ENCODE results near the gene DMD.
"Not testable (repeated sequence)": the region's sequence is repeated elsewhere in the genome, so short reads cannot be mapped to it uniquely, and the experiment has no call there.

DMD gene

DNA sequence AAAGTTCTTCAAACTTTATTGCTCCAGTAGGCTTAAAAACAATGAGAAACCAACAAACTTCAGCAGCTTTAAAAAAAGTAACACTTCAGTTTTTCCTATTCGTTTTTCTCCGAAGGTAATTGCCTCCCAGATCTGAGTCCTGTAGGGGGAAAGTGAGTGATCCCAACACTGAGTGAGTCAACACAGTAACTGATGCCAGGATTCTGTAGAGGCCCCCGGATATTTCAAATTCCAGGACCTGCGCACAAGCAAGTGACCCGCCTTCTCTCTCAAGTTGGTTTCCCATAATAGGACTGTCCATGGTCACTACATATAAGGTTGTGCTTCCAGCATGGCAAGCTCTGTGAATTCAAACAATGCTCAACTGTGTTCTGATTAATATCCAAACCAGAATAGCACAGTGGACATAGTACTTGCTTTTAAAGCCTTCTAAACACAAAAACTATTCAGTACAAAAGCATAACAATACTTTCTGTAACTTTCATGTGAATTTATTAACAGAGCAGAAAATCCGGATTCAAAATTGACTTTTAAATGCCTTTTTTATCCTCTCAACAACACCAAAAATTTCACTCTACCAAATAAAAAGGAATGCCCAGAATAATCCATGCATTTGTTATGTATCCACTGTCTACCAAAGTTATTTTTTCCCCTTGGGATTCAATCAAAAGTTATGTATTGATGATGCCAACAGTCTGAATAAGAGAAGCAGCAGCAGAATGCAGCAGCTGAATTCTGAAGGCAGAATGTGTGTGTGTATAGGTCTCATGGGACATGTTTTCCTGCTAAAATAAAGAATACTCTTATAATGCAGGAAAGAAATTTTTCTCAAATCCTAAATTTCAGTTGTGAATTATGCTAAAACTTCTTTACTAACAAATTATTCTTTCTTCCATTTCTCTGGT, at the start of gene DMD:
Gene DMD (minus strand): TSS at position 194 of the 905 bp plus-strand sequence. CDS start 237 bp downstream, outside the sequence.
- no peak for DNase-seq (ENCODE audit: low spot score)

DNA sequence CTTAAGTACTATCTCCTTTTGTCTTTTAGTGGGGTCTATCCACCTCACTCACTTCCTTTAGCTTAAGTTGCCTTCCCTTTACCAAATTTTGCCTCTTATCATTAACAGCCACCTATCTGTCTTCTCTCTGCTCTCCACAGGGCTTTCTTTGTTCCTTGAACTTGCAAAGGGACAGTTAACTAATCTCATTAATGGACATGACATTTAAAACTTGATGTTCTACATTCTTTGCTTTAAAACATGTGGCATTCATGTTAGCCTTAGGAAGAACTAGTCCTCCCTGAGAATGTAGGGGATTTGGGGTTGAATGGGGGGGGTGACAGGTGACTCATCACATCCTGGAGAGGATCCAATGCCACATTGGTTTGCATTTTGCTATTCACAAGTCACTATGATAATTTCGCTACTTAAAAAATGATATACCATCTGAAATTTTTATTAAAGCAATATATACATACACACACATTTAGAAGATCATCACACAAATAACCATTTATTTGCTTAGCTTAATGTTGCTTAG, 41.0 kb upstream of the DMD start:
- DNase-seq (ENCODE audit: low spot score): no peak

DNA sequence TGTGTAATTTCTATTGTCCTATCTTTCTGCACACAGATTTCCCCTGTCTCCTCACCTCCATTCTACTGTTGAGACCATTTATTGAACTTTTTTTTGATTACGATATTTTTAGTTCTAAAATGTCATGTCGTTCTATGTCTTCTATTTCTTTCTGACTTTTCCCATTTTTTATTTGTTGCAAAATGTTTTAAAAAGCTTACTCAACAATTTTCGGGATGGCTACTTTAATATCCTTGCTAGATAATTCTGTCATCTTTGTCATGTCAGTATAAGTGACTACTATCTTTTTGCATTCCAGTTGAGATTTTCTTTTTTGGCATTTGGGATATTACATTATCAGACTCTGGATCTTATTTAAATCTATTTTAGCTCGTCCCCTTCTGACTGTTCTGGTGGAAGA, 7.5 kb upstream of the DMD start:
- no peak for DNase-seq (ENCODE audit: low spot score)

DNA sequence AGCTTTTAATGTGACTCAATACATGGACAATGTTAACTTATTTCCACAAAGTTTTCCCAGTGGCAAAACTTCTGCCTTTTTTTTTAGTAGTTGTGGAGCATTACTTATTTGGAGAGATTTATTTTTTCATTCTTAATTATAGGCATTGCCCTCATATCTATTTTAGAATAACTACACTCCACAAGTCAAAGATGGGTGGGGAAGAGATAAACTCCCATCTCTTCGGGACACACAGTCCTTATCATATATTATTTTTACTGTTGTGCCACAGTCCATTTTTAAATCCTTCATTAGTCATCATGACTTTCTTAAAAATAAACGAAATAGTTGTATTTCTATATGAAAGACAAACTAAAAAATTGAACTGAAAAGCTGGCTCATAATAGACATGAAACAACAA, 1.2 kb downstream of the DMD start:
- DNase-seq (ENCODE audit: low spot score): no peak

DNA sequence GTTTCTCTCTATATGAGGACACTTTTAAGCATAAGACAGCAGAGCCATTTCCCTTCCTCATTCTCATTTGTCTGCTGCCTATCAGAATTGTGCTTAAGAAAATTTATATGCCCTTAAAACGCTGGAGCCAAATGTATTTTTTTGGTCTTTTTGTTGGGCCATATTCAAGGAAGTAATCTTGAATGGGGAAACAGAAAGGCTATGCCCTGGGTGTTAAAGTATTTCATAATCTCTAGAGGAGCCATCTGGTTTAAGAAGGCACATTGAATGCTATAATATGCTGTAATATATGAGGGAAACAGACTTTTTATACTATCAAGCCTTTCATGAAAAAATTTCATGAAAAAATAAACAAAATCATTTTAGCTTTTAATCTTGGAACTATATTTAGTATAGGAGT, 4.3 kb downstream of the DMD start:
- DNase-seq (ENCODE audit: low spot score): no peak

DNA sequence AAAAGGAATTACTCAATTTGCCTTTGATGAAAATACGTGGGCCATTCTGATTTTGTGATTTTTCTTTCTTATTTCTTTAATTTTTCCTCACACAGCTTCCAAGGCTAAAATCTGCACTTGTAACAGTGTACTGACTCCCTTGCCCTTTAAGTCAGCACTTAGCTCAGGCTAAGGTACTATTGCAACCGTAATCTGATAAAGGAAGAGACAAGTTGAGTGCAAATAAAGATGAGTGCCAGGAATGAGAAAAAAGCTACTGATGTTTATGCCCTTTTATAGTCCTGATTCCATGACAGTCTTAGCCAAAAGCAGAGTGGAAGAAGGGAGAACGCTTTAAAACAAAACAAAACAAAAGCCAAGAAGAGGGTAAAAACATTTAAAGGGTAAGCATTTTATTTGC, 6.0 kb downstream of the DMD start:
- no peak for DNase-seq (ENCODE audit: low spot score)

DNA sequence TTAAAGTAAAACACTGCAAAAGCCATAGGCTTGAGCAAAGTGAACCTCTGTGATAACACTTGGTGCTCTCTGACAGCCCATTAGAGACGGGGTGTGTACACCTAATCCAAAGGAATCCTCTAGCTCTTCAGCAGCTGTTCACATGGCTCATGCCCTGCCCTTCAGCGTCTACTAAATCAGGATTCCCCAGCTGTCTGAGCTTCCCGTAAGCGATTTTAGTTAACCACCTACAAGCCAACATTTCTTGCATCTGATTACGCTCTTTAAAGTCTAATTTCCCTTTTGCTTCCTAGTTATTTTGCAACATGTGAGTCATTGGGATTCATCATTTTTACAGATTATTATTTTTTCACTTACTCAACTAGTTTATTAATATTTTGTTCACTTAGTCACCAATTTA, 6.5 kb downstream of the DMD start:
- DNase-seq (ENCODE audit: low spot score): no peak

DNA sequence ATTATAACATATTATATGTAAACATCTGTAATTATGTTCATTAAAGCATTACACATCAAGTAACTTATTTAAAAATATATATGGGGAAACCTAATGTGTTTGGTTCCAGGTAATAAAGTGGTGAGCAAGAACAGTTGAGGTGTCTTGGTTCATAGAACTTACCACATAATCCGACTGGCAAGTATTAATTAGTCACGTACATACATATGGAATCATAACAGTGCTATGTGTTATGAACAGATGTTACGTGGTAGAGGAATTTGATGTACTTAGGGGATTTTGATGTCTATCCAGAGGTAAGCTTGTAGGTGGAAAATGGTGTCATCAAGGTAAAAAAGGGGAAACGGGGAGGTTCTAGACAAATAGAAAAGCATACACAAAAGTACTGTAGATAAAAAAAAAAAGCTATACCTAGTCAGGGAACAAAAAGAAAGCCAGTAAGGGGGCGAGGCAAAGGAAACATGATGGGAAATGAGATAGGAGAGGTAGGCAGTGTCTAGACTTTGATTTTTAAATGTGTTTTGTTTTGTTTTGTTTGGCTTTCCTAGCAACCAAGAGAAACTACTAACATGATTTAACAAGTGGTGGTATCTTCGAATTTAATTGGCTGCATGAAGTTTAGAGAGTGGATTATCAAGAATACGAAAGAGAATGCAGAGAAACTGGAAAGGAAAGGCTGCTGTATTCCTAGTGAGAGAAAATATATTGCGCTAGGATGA, 12.6 kb downstream of the DMD start:
- DNase-seq (ENCODE audit: low spot score): no peak

DNA sequence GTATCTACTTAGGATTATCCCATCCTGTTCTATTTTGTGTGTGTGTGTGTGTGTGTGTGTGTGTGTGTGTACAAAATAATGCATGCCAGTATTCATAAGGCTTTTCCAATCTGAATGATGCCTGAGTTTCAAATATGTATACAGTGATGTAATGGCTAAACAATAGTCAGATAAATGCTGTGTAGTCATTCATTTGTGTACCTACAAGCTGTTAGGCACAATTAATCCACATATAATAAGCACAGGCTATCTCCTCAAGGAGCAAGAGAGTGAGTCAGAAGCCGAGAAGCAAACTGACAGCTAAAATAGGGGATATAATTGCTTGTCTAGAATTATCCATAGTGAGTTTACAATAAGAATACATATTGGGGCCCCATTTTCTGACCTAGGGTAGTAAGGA, 15.7 kb downstream of the DMD start:
- no peak for DNase-seq (ENCODE audit: low spot score)

DNA sequence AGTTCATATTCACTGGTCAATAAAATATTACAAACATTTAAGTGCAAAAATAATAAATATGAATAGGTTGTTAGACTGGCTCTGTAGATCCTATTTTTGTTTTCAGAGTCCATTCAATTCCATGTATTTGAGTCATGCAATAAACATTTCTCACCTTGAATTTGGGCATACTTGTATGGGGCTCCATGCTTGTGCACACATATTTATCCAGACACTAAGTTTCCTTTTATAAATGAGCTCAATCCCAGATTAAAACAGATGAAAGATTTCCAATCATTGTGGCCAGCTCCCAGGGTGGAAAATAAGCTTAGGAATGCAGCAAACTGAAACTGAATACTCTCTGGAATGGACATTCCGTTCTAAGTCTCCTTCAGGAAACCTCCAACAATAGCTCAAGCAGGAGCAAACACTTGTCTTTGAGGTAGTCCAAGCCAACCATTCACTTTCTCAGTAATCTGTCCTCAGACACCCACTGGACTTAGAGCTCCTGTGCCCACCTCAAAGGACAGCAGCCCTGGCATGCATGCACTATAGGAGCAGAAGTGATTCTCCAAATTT, 16.4 kb downstream of the DMD start:
- no peak for DNase-seq (ENCODE audit: low spot score)

DNA sequence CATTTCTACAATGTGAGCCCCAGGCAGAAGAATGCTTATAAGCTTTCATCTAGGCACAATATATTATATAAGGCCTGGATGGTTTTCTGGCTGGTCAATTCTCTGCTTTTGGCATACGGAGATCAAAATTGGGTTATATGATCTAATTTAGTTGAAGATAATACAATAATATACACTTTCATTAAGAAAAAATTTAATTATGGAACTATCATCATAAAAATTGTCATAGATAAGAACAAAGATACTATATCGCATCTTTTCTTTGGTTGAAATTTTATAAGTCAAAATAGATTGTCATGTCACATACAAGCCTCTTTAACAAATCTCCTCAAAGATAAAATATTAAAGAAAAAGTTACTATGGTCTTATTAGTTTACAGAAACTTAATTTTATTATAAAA, 17.1 kb downstream of the DMD start:
- no peak for DNase-seq (ENCODE audit: low spot score)

DNA sequence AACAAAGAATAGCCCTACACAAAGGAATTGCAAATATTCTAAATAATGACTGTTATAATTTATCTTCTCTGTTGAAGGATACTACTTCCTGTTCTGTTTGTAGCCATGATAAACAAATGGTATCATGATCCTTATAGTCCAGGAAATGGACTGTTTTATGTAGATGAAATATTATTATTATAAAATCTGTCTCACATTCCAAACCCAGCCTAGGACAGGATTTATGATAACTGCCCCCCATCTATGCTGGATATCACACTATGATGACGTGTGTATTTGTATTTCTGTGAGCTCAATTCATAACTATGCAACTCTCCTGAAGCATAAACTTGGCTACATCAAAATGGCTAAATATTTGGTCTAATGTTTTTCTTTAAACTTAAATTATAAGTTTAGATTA, 21.3 kb downstream of the DMD start:
- no peak for DNase-seq (ENCODE audit: low spot score)

DNA sequence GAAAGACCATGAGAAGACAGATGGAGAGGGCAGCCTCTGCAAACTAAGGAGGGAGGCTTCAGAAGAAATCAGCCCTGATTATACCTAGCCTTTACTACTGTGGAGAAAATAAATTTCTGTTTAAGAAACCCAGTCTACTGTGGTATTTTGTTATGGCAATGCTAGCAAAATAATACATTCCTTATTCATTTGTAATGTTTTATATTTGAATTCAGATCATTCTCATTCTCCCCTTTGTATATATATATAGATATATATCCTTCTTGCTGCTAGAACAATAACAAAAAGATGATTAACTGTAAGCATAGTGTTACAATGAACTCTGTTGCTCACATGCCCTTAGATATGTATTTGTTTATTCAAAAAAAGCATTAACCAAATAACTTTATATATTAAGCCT, 22.5 kb downstream of the DMD start:
- no peak for DNase-seq (ENCODE audit: low spot score)

DNA sequence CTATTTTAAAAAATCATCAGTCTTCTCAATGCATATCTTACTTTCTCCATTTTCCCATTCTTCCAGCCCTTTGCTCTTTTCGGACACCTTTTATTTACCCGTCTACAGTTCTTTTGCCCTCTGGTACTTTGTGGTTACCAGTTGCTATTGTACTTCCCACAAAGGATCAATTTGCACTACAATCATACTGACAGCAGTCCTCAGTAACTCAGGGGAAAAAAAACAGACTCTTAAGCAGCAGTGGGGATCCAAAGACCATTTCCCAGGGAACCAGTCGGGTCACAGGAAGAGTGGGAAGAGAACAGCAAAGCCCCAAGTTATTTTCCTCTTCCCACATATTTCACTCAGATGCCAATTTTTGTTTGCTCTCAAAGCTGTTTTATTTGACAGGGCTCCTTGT, 23.1 kb downstream of the DMD start:
- DNase-seq (ENCODE audit: low spot score): no peak

DNA sequence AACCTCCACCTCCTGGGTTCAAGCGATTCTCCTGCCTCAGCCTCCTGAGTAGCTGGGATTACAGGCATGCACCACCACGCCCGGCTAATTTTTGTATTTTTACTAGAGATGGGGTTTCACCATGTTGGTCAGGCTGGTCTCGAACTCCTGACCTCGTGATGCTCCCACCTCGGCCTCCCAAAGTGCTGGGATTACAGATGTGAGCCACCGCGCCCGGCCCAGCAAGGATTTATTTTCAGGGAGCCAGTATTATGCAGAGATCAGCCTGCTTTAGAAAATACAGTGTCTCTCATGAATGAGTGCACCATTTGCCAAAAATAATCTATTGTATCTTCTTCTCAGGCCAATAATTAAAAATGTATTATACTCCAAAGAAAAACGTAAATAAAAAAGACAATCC, 26.5 kb downstream of the DMD start:
- not testable (repeated sequence) for DNase-seq (ENCODE audit: low spot score)

DNA sequence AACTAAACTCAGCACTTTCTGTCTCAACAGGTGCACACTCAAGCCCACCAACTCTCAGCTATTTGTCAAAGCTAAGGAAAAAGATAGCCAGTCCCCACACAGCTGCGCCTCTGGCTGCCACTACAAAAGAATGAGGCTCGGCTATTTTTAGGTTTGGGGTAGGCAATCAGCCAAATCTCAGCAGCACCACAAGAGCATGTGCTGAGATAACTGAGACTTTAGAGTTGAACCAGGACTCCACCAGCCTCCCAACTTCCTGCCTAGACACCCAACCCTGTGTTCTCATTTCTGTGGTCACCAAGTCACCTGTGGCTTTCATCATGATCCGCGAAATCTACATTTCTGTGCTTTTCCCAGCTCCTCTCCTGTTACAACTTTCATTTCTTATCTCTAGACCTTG, 28.0 kb downstream of the DMD start:
- DNase-seq (ENCODE audit: low spot score): no peak

DNA sequence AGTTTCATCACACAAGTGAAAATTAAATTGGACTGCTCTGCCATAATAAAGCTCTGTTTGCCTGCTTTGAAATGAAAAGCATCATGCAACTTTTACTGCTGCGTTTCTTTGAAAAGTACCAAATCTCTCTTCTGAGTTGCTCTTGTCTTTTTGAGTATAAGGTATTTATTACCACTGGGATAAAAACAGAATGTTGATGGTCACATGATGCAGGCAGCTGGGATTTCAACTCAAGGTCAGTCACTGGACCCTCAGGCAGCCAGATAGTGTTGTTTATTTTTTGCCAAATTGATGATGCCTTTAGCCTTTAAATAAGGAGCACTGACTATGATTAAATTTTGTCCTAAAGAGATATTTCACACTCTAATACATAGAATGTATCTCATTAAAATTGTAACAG, 32.7 kb downstream of the DMD start:
- no peak for DNase-seq (ENCODE audit: low spot score)

DNA sequence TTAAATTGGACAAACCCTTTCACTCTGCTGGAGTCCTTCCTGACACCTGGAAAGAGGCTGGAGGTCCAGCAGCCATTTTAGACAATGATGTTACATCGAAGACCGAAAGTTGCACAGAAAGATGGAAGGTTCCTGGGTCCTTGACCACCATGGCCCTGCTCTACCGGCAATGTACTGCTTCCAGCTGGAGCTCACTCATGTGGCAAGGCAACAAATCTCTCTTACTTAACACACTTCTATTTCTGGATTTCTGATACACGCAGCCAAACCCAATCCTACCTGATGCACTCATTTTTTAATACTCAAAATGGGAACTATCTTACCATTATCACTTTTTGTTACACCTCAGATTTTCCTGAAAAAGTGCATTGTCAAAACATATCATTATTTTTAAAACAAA, 33.1 kb downstream of the DMD start:
- no peak for DNase-seq (ENCODE audit: low spot score)

DNA sequence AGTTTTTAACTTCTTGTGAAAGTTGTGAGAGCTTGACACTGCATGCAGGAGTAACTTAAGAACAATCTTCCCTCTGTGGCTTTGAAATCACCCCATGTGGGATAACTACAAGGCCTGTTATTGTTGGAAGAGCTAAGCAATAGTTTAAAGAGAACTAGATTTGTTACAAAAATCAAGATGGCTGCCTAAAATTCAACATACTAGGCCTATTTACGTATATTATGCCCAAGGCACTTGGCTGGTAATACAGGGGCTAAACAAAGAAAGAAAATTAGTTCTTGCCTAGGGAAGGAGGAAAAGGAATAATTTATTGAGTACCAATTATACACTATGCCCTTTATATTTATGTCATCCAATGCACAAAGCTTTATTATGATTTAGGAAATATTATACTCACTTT, 36.1 kb downstream of the DMD start:
- DNase-seq (ENCODE audit: low spot score): no peak

DNA sequence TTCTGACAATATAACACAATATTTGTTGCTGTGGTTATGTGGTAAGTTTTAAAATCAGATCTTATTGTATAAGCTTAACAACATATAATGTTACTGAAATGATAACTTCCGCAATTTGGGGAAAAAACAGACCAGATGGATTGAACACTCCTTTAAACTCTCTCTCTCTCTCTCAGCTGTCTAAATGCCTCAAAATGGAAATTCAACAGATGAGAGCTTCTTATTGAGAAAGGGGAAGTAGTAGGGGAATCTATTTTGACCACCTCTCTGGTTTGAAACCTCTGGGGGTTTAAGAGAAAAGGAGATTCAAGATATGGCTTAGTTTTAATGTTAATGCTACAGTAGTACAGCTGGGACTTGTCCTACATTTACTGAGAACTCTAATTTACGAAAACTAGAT, 40.3 kb downstream of the DMD start:
- no peak for DNase-seq (ENCODE audit: low spot score)

DNA sequence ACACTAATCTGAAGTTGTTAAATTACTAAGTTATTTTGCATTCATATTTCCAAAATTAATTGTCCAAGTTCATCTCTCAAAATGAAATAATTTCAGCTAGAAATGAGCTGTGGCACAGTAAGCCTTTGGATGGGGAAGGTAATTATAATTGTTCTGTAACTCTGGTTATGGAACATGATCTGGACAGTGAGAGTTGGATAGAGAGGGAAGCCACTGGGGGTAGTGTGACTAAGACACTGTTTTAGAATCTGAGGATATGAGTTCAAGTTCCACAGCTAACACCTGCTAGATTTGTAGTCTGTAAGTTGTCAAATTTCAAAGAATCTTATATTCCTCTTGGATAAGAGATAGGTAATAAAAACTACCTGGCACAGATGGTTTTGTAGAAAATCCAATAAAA, 49.5 kb downstream of the DMD start:
- no peak for DNase-seq (ENCODE audit: low spot score)

DNA sequence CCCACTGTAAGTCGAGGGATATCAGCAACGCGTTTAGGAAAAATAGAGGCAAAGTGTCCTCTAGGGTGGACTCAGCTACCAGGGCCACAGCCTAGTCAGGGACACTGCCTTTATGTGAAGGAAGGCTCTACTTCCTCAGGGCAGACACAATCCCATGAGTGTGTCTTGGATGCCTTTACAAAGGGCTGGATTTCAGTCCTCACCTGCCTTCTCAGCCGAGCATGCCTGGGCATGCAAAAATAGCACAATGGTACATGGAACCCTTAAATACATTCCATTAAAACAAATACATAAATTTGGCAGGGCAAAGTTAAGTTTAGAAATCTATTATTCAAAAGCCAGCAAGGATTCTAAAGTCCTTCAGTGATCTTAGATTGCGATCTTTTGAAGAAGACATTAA, 51.1 kb downstream of the DMD start:
- no peak for DNase-seq (ENCODE audit: low spot score)

DNA sequence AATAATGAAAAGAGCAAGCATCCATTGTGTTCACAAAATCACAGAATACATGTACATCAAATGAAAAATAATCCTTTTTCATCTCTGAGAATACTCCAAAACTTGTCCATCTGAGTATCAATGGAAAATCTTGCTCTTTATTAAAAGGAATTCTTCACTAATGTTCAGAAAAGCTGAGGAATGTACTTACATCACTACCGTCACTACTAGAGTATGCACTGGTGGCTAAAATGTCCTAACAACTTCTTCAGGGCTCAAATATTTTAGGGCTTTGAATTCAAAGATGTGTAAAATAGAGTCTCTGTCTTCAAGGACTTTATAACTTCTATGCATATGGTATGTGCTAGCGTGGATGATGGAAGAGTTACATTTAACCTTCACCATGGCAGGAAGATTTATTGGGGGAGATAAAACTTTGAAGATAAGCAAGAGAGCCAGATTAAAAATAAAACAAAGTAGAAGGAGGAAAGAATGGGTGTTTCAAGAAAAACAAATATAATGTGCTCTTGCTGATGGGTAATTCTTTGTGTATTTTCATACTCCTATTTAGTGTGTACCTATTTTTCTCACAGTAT, 55.1 kb downstream of the DMD start:
- no peak for DNase-seq (ENCODE audit: low spot score)

Measured in LoVo (cell line).